HCT116 (cell line): ENCODE measurements around the gene ARHGEF6. TPM values are rescaled to one million over a fixed set of nuclear protein-coding genes. Genes with fewer than 3 reads are reported as not detected.

Experiments used
- ATAC-seq: fragments of 200-7000 bp; cut with Tn5 transposase; 2 replicates; pipeline ENCODE4 v1.9.1; 2020; ENCODE audit warnings: mild to moderate bottlenecking, moderate library complexity
- BruUV-seq: library from RNA; stranded (reverse); fragments of 400-500 nt; replicated peaks from 2 replicates; lab custom pipeline; 2021; lab: Mats Ljungman, UMichigan
- CTCF ChIA-PET: fragments of 300-600 bp; sonication (Branson Sonifier 250); formaldehyde crosslinking; loops from one replicate; lab custom pipeline; 2021; ENCODE audit warnings: antibody characterized with exemption; lab: Charles Lee
- POLR2A ChIA-PET: fragments of 300-600, 350-600 bp; sonication (Branson Sonifier 250); formaldehyde crosslinking; loops from one replicate; lab custom pipeline; 2021; ENCODE audit warnings: antibody characterized with exemption; lab: Charles Lee
- RAD21 ChIA-PET, 2 experiments: fragments of 300-600 bp; sonication (Branson Sonifier 250); formaldehyde crosslinking; loops; one replicate each; lab custom pipeline; 2023; ENCODE audit warnings: low total read pairs in 2 of 2; ENCODE audit not compliant: uncharacterized antibody in 2 of 2, unreplicated experiment in 2 of 2, low non-redundant PET in 1 of 2; lab: Charles Lee
- DNase-seq: peaks from one replicate; pipeline ENCODE4 v3.0.0-alpha.2; 2010; ENCODE audit warnings: low read depth, low spot score
- H2AFZ ChIP-seq: fragments of 200-600 bp; shearing (Covaris generic), sonication (generic); 2 replicates; pipeline ENCODE4 v1.6.1; 2017; ENCODE audit warnings: low read depth, mixed run types, mixed read lengths, antibody characterized with exemption, low read length; ENCODE audit not compliant: poor library complexity, severe bottlenecking
- H3K27ac ChIP-seq: 2 replicates; pipeline ENCODE4 v1.5.1; 2012; ENCODE audit warnings: low read depth, low read length
- H3K27me3 ChIP-seq: fragments of 200-600 bp; sonication (generic); 2 replicates; pipeline ENCODE4 v1.6.1; 2016; ENCODE audit warnings: mixed run types, low read length, mixed read lengths; ENCODE audit not compliant: insufficient read depth
- H3K36me3 ChIP-seq, 2 experiments: fragments of 200-500 bp in 1 of 2; fragments of 200-600 bp in 1 of 2; sonication (Bioruptor generic) in 1 of 2; sonication (generic) in 1 of 2; 2 replicates each; pipeline versions ENCODE4 v1.5.1 to v1.6.1; 2014 to 2016; ENCODE audit warnings: low read length in 2 of 2, inconsistent platforms in 1 of 2, mixed read lengths in 1 of 2, mixed run types in 1 of 2; ENCODE audit not compliant: insufficient read depth in 2 of 2, control insufficient read depth in 1 of 2
- H3K4me1 ChIP-seq, 2 experiments: fragments of 200-600 bp in 1 of 2; sonication (generic) in 1 of 2; 2 replicates each; pipeline versions ENCODE4 v1.5.1 to v1.6.1; 2012 to 2017; ENCODE audit warnings: low read length in 2 of 2, inconsistent platforms in 1 of 2, mild to moderate bottlenecking in 1 of 2, mixed read lengths in 1 of 2, mixed run types in 1 of 2, moderate library complexity in 1 of 2; ENCODE audit not compliant: insufficient read depth in 2 of 2, control insufficient read depth in 1 of 2
- H3K4me2 ChIP-seq: fragments of 200-600 bp; sonication (generic); 2 replicates; pipeline ENCODE4 v1.6.1; 2017; ENCODE audit warnings: mixed run types, low read length, mixed read lengths
- H3K4me3 ChIP-seq, 2 experiments: fragments of 200-600 bp in 1 of 2; sonication (generic) in 1 of 2; replicated peaks in 1 of 2; 2 replicates each; pipeline ENCODE4 v1.5.1; 2011 to 2016; ENCODE audit warnings: low read length in 2 of 2, control low read depth in 1 of 2, low read depth in 1 of 2, mild to moderate bottlenecking in 1 of 2, mixed read lengths in 1 of 2, mixed run types in 1 of 2
- H3K79me2 ChIP-seq: fragments of 200-600 bp; sonication (generic); 2 replicates; pipeline ENCODE4 v1.6.1; 2017; ENCODE audit warnings: mild to moderate bottlenecking, mixed run types, low read length, moderate library complexity, mixed read lengths; ENCODE audit not compliant: insufficient read depth
- H3K9ac ChIP-seq: fragments of 200-600 bp; sonication (generic); 2 replicates; pipeline ENCODE4 v1.6.1; 2016; ENCODE audit warnings: low read length, mixed read lengths
- H3K9me2 ChIP-seq: fragments of 200-600 bp; sonication (generic), shearing (Covaris generic); 2 replicates; pipeline ENCODE4 v1.6.1; 2017; ENCODE audit warnings: mixed run types, mild to moderate bottlenecking, moderate library complexity; ENCODE audit not compliant: insufficient read depth
- H3K9me3 ChIP-seq, 2 experiments: fragments of 200-500 bp in 1 of 2; fragments of 200-600 bp in 1 of 2; sonication (Bioruptor generic) in 1 of 2; sonication (generic) in 1 of 2; 2 replicates each; pipeline ENCODE4 v1.6.1; 2014 to 2017; ENCODE audit warnings: low read length in 2 of 2, mixed read lengths in 2 of 2, inconsistent platforms in 1 of 2, low read depth in 1 of 2, mild to moderate bottlenecking in 1 of 2, mixed run types in 1 of 2, moderate library complexity in 1 of 2; ENCODE audit not compliant: control insufficient read depth in 1 of 2, insufficient read depth in 1 of 2
- H4K20me1 ChIP-seq: fragments of 200-600 bp; sonication (generic), shearing (Covaris generic); 2 replicates; pipeline ENCODE4 v1.6.1; 2017; ENCODE audit warnings: mixed run types, mild to moderate bottlenecking, moderate library complexity; ENCODE audit not compliant: insufficient read depth
- ATF3 ChIP-seq: IDR thresholded peaks from 2 replicates; pipeline ENCODE4 v1.6.1; 2012
- CTCF ChIP-seq, 3 experiments: fragments of 200-600 bp in 1 of 3; sonication (generic) in 1 of 3; IDR thresholded peaks in 2 of 3; conservative IDR thresholded peaks in 1 of 3; 2 replicates each; pipeline ENCODE4 v1.5.1; 2012 to 2017; ENCODE audit warnings: low read depth in 2 of 3, low read length in 2 of 3, antibody characterized with exemption in 1 of 3, borderline replicate concordance in 1 of 3, control low read depth in 1 of 3, mild to moderate bottlenecking in 1 of 3, mixed read lengths in 1 of 3, mixed run types in 1 of 3, moderate library complexity in 1 of 3; ENCODE audit not compliant: insufficient read depth in 1 of 3
- EZH2phosphoT487 ChIP-seq: fragments of 200-600 bp; IDR thresholded peaks from 2 replicates; pipeline ENCODE4 v1.6.1; 2018; ENCODE audit warnings: antibody characterized with exemption, borderline replicate concordance
- POLR2A ChIP-seq: IDR thresholded peaks from 2 replicates; pipeline ENCODE4 v1.7.0; 2011; ENCODE audit warnings: borderline replicate concordance; ENCODE audit not compliant: insufficient read depth, insufficient read length; ENCODE audit errors: extremely low read depth
- POLR2AphosphoS5 ChIP-seq: IDR thresholded peaks from 2 replicates; pipeline ENCODE4 v1.6.1; 2011; ENCODE audit warnings: mild to moderate bottlenecking, low read depth, low read length, moderate library complexity
- RAD21 ChIP-seq: IDR thresholded peaks from 2 replicates; pipeline ENCODE4 v1.6.1; 2012; ENCODE audit warnings: low read depth, mild to moderate bottlenecking
- REST ChIP-seq: IDR thresholded peaks from 2 replicates; pipeline ENCODE4 v1.6.1; 2012; ENCODE audit warnings: low read depth
- ZBTB33 ChIP-seq: IDR thresholded peaks from 2 replicates; pipeline ENCODE4 v1.6.1; 2011; ENCODE audit warnings: mild to moderate bottlenecking, low read length, moderate library complexity; ENCODE audit not compliant: insufficient replicate concordance; ENCODE audit errors: extremely low read depth
- intact Hi-C: fragments of 100-400 bp; cut with micrococcal nuclease; formaldehyde crosslinking; loops from 2 replicates; pipeline ENCODE4 v1.10.0; 2022
- total RNA-seq: library from RNA; stranded (reverse); gene quantifications from one replicate; pipeline ENCODE4 v1.2.1, GENCODE V29; 2021; ENCODE audit not compliant: unreplicated experiment

Gene ARHGEF6
- total RNA-seq, 1 experiment from 2014 or later = 1.9 TPM

GRCh38 chrX:136639506-136640176, 141.1 kb downstream of the ARHGEF6 start:
- H3K4me2 ChIP-seq = no peak overlapping the region
- no TSS peak for BruUV-seq
- POLR2A ChIA-PET = no interaction called here
- RAD21 ChIA-PET = no interaction called here
- no peaks in the 10 kb centered on the region for H3K9me2 ChIP-seq
- ATAC-seq = no peak
- H3K27me3 ChIP-seq = no peaks in the 10 kb centered on the region
- TF ChIP-seq POLR2AphosphoS5 (no peak), REST (no peak)
- H3K9me3 ChIP-seq = no peaks in the 10 kb centered on the region
- intact Hi-C loops = no loop called here
- no peaks in the 10 kb centered on the region for H3K79me2 ChIP-seq
- H3K9ac ChIP-seq = no peak overlapping the region
- H4K20me1 ChIP-seq = no peaks in the 10 kb centered on the region
- H2AFZ ChIP-seq = no peak overlapping the region
- no peak for DNase-seq
- H3K27ac ChIP-seq = no peak overlapping the region
- no peaks in the 10 kb centered on the region for H3K36me3 ChIP-seq
- CTCF ChIA-PET = no interaction called here
- no peaks in the 10 kb centered on the region for H3K4me1 ChIP-seq
- H3K4me3 ChIP-seq = no peak overlapping the region

GRCh38 chrX:136636121-136636520, 144.6 kb downstream of the ARHGEF6 start:
- H3K4me1 ChIP-seq = no peaks in the 10 kb centered on the region
- intact Hi-C loops = no loop called here
- H3K9me3 ChIP-seq = no peaks in the 10 kb centered on the region
- H3K4me2 ChIP-seq = no peak overlapping the region
- H3K79me2 ChIP-seq = no peaks in the 10 kb centered on the region
- no peaks in the 10 kb centered on the region for H3K9me2 ChIP-seq
- H3K9ac ChIP-seq = no peak overlapping the region
- RAD21 ChIA-PET = no interaction called here
- no peak for ATAC-seq
- H3K4me3 ChIP-seq = no peak overlapping the region
- H4K20me1 ChIP-seq = no peaks in the 10 kb centered on the region
- H2AFZ ChIP-seq = no peak overlapping the region
- POLR2A ChIA-PET = no interaction called here
- no peaks in the 10 kb centered on the region; the same call in 1 of the 2 replicates for H3K27me3 ChIP-seq
- CTCF ChIA-PET = no interaction called here
- no peaks in the 10 kb centered on the region for H3K36me3 ChIP-seq
- no TSS peak for BruUV-seq
- no peak overlapping the region for H3K27ac ChIP-seq
- no peak for DNase-seq
- no peak for TF ChIP-seq CTCF (IDR thresholded peaks at IDR 0.05 in 2 of 3, conservative IDR thresholded peaks at IDR 0.05 in 1 of 3; ENCODE audit: borderline replicate concordance in 1 of 3, insufficient read depth in 1 of 3, low read depth in 2 of 3, low read length in 2 of 3)
- TF ChIP-seq ZBTB33 = no peak
- TF ChIP-seq ATF3 = no peak
- no peak for TF ChIP-seq EZH2phosphoT487
- no peak for TF ChIP-seq RAD21
- TF ChIP-seq POLR2A = no peak
